Motor neuron (in vitro differentiated cells): ENCODE data around the gene HABP2. TPM values are rescaled to one million over a fixed set of nuclear protein-coding genes. Genes with fewer than 3 reads are reported as not detected.

Experiments
- ATAC-seq, 8 experiments: fragments of 200-7000 bp; cut with Tn5 transposase; replicated peaks in 6 of 8; 2 replicates each; pipeline ENCODE4 v1.8.0; 2021; ENCODE audit warnings: mild to moderate bottlenecking in 8 of 8, moderate library complexity in 8 of 8
- H3K27ac ChIP-seq, 2 donors: fragments of 250-450 bp; sonication (Bioruptor Pico); 2 replicates each; pipeline ENCODE4 v1.9.0; 2021; ENCODE audit warnings: antibody characterized with exemption in 2 of 2, mild to moderate bottlenecking in 2 of 2, moderate library complexity in 1 of 2
- H3K4me1 ChIP-seq, 2 donors: fragments of 250-450 bp; sonication (Bioruptor Pico); replicated peaks in 1 of 2; 2 replicates each; pipeline ENCODE4 v1.6.1; 2021; ENCODE audit warnings: antibody characterized with exemption in 2 of 2, mild to moderate bottlenecking in 2 of 2, moderate library complexity in 1 of 2
- H3K4me3 ChIP-seq, 5 donors: fragments of 250-450 bp; sonication (Bioruptor Pico); 2 replicates each; pipeline ENCODE4 v1.9.0; 2021; ENCODE audit warnings: antibody characterized with exemption in 5 of 5, mild to moderate bottlenecking in 5 of 5, moderate library complexity in 4 of 5
- WGBS, 10 experiments: fragments of 450-650 bp; shearing (Covaris generic); methylation state at CpG; one replicate each; pipeline ENCODE4 v1.0.0; 2022; 5-methylcytosine and 5-hydroxymethylcytosine counted together
- in situ Hi-C, 9 experiments: fragments of 400-800 bp; cut with MboI; loops; one replicate each; pipeline ENCODE4 v1.15.0; 2021; ENCODE audit warnings: low sequenced_read_pairs in 9 of 9, low pct_unique_long_range_greater_than_20kb in 2 of 9; ENCODE audit not compliant: unreplicated experiment in 9 of 9
- total RNA-seq, 8 experiments: library from RNA; unstranded; fragments of 300-600 nt; gene quantifications; 2 replicates each; pipeline versions ENCODE4 v1.2.3 to v1.2.4, GENCODE V29; 2022

The HABP2 gene
- under 1 TPM in 6 of 8 experiments, not detected in 2; 0.05 to 0.28 (median 0.17) TPM for total RNA-seq

DNA sequence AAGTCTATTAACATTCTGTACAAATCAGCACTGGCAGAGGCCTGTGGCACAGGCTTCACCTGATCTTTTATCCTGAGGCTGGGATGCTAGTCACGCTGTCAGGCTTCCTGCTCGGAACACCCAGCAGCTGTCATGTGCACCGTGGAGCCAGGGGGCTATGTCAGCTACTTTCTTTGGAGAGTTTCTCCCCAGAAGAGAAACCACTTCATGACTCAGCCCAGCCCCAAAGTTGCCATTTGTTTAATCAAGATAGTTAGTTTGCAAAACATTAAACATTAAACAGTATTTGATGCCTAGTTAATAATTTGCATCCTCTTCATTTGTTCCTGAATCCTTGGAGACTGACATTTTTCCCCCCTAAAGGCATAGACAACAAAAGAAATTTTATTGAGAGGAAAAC lies at the start of gene HABP2:
Gene HABP2, plus strand, starts transcription at position 353 of the 400 bp plus-strand sequence. CDS start 69 bp downstream, outside the sequence.
- Histone ChIP-seq H3K4me1 (peaks cover 3 to 4% of the 10 kb centered on the region in 2 donors), H3K27ac (no peak within 1 kb of the TSS), H3K4me3 (no peak within 1 kb of the TSS)
- ATAC-seq = peak in 5 of 8 experiments; percentile 41 to 71 (median 52)
- in situ Hi-C loops = no loop called here
- WGBS, 10 experiments = 0 to 83% (median 33%) methylated on average over 1 to 3 of the region's 3 CpGs; no CpG with 5 or more reads in 5 of the 10 experiments

DNA sequence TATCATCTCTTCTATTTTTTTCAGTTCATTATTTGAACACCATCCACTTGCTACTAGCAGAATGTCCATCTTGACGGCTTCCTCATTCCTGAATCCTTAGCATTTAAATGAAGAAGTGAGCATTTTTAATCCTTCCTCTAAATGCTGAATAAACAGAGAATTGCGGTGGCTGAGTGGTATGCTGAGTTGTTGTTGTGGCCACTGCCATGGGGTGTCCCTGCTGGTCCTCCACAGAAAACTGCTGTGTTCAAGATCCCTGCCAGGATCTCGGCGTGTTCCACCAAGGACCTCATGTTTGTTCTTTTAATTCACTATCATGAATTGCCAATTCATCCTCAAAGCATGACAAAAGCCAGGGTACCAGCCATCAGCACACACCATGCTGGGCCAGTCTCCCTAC lies 48.9 kb upstream of the HABP2 start:
- no peak for ATAC-seq
- 49 to 100% (median 83%) methylated on average over 1 to 4 of the region's 4 CpGs; no CpG with 5 or more reads in 2 of the 10 experiments for WGBS, 10 experiments

DNA sequence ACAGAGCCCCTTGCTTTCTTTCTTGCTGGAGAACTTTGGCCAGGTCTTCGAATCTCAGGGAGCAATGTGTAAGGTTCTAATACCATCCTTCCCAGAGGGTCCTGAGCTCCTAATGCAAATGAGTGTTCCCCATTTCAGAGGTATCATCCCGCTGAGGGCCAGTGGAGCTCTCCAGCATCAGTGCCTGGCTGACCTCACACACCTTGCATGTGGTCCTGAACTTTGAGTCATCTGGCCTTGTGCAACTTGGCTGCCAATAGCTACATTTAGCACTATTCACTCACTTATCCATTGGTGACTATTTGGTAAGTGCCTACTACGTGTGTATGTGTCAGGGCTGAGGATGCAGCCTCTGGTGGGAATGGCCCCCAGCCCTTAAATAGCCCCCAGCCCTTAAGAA lies 48.4 kb upstream of the HABP2 start:
- Histone ChIP-seq H3K4me3 (no peak overlapping the region), H3K4me1 (no peaks in the 10 kb centered on the region), H3K27ac (no peak overlapping the region)
- in situ Hi-C loops = loop anchor here in 1 of 9 experiments (25.0 kb wide), 1 partner anchor 317 kb away; no protein-coding TSS in a partner anchor
- no peak for ATAC-seq
- 0 to 73% (median 60%) methylated on average over 1 to 3 of the region's 3 CpGs; no CpG with 5 or more reads in 4 of the 10 experiments for WGBS, 10 experiments

More for the DNA sequence above, 48.9 kb upstream of the HABP2 start:
- in situ Hi-C loops = loop anchor here in 1 of 9 experiments (25.0 kb wide), 1 partner anchor 317 kb away; no protein-coding TSS in a partner anchor
- Histone ChIP-seq H3K4me3 (no peak overlapping the region), H3K4me1 (no peaks in the 10 kb centered on the region), H3K27ac (no peak overlapping the region)

DNA sequence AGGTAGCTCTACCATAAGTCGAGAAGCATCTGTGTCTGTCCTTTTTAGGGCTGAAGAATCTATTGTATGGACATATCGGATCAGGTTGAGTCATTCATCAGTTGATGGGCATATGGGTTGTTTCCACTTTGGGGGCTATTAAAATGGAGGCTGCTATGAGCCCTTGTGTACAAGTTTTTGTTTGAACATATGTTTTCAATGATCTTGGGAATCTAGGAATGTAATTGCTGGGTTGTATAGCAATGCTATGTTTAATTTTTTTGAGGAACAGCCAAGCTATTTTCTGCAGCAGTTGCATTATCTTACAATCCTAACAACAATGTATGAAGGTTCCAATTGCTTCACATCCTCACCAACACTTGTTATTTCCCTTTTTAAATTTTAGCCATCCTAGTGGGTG lies 46.4 kb upstream of the HABP2 start:
- H3K27ac ChIP-seq = no peak overlapping the region
- in situ Hi-C loops = loop anchor here in 1 of 9 experiments (25.0 kb wide), 1 partner anchor 319 kb away; no protein-coding TSS in a partner anchor
- H3K4me3 ChIP-seq = no peak overlapping the region
- ATAC-seq = no peak
- H3K4me1 ChIP-seq = no peaks in the 10 kb centered on the region
- 13 to 90% (median 44%) methylated on average over 1 to 2 of the region's 2 CpGs; no CpG with 5 or more reads in 4 of the 10 experiments for whole genome bisulfite sequencing, 10 experiments

DNA sequence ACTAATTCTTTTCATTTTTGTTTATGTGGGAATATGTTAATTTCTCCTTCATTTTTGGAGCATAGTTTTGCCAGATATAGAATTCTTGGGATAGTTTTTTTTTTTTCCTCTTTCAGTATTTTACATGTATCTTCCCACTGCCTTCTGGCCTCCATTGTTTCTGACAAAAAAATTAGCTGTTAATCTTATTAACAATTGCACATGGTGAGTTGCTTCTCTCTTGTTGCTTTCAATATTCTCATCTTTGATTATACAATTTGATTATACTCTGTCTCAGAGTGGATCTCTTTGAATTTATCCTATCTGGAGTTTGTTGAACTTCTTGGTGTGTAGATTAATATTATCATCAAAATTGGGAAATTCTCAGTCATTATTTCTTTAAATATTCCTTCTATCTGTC lies 41.4 kb upstream of the HABP2 start:
- ATAC-seq = no peak
- H3K27ac ChIP-seq = no peak overlapping the region
- in situ Hi-C loops = loop anchor here in 1 of 9 experiments (25.0 kb wide), 1 partner anchor 324 kb away; no protein-coding TSS in a partner anchor
- H3K4me3 ChIP-seq = no peak overlapping the region
- no peaks in the 10 kb centered on the region for H3K4me1 ChIP-seq

DNA sequence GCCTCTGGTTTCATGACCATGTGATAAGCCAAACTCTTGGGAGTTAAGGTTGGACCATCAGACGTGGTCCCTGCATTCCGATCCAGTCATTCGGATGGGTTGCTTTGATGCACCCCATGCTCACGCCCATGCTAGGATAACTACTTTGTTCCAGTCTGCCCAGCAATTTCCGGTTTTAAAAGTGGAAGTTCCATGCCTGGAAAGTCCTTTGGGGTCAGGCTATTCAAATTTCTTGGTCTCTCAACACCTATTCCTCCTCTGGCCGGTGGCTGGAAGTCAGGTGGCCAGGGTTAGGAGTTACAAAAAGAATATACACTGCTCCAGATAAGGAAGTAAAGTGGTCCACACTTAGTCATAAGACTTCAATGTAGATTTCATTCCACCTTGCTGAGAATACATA lies 37.7 kb upstream of the HABP2 start:
- Histone ChIP-seq H3K4me1 (no peaks in the 10 kb centered on the region), H3K27ac (no peak overlapping the region), H3K4me3 (no peak overlapping the region)
- WGBS, 10 experiments = 0 to 94% (median 40%) methylated on average over 1 to 4 of the region's 6 CpGs; no CpG with 5 or more reads in 3 of the 10 experiments
- in situ Hi-C loops = loop anchor here in 1 of 9 experiments (25.0 kb wide), 1 partner anchor 328 kb away; no protein-coding TSS in a partner anchor
- ATAC-seq = peak in 3 of 8 experiments; percentile 30 to 61 (median 48)

DNA sequence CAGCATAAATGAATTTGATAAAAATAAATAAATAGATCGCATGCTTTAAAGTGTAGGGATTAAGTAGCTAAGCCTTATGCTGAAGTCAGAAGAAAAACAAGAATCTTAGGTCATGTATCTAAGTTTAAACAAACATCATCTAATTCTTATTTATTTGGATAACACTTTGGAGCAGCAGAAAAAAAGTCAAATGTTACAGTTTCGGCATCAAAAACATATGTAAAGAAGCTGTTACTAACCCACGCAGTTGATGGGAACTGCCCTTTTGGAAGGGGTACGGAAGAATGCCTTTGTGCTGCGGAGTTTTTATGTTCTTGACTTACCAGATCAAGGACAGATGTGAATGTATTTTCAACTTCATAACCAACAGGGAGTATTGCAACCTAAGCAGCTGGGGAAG lies 37.3 kb upstream of the HABP2 start:
- peak in 1 of 8 experiments; percentile 14 for ATAC-seq
- Histone ChIP-seq H3K4me3 (no peak overlapping the region), H3K4me1 (no peaks in the 10 kb centered on the region), H3K27ac (no peak overlapping the region)
- WGBS, 10 experiments = 0 to 100% (median 80%) methylated on average over 1 to 5 of the region's 5 CpGs
- in situ Hi-C loops = loop anchor here in 1 of 9 experiments (25.0 kb wide), 1 partner anchor 328 kb away; no protein-coding TSS in a partner anchor

DNA sequence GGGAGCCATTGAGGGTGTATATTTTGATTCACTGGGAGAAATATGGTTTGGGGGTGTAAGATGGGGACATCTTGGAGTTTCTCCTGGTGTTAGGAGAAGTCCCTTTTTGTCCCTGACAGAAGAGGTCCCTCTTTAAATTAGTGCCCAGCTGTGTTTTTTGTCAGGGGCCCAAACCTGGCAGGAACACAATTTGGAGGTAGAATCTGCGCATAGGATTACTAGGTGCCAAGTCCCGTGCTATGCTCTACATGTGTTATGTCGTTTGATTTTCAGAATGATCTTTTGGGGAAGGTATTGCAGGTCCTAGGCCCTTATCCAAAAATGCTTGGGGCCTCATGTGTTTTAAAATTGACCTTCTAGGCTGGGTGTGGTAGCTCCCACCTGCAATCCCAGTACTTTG lies 36.8 kb upstream of the HABP2 start:
- no peaks in the 10 kb centered on the region for H3K4me1 ChIP-seq
- in situ Hi-C loops = loop anchor here in 1 of 9 experiments (25.0 kb wide), 1 partner anchor 329 kb away; no protein-coding TSS in a partner anchor
- no peak for ATAC-seq
- H3K27ac ChIP-seq = no peak overlapping the region
- H3K4me3 ChIP-seq = no peak overlapping the region
- WGBS, 10 experiments = 58 to 100% (median 80%) methylated on average over 1 to 3 of the region's 3 CpGs; no CpG with 5 or more reads in 3 of the 10 experiments

DNA sequence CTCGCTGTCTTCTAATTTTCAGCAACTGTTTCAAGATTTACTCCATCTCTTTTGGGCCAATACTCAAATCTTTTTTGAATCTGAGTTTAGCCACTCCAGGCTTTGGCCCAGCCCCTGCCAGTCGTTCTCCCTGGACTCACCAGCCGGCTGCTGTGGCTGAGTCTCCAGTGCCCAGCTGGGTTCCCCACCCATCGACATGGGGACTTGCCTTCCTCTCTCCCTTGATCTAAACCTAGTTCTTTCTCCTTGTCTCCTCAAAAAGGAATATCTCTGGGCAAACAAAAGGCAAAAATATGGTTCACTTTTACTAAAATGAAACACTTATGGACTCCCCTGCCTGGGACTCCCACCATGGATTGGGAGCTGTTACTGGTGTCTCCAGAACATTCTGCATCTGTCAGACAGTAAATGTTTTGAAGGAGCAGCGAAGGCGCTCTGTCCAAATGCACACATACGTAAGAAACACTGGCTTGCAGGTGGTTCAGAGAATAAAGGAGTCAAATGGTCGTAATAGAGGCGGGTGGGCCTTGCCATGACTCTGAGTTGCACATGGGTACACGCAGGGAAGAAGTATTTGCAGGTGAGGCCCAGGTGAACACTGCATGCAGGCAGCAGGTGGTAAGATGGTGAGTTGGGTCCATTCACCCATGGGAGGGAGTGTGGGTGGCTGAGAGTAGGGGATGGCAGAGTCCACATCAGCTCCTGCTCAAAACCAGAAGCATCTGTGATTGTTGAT lies 35.5 kb upstream of the HABP2 start:
- no peak for ATAC-seq
- Histone ChIP-seq H3K4me3 (no peak overlapping the region), H3K27ac (no peak overlapping the region), H3K4me1 (no peaks in the 10 kb centered on the region)
- in situ Hi-C loops = loop anchor here in 1 of 9 experiments (25.0 kb wide), 1 partner anchor 330 kb away; no protein-coding TSS in a partner anchor
- 68 to 100% (median 92%) methylated on average over 2 to 5 of the region's 10 CpGs; no CpG with 5 or more reads in 1 of the 10 experiments for whole genome bisulfite sequencing, 10 experiments

DNA sequence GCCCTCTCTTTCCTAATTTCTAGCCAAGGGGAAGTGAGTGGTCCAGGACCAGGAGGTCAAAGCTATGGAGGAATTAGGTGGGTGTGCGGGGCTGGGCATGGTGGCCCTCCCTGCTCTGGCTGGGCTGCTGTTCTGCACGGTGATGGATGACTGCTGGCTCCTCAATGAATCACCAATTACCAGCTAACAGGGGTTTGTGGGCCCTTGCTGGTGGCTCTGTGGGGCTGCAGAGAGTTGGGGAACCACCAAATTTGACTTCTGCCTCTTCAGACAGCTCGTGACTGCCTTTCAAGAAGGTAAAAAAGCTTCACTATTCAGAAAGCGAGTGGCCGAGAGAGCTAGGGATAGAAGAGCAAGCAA lies 35.0 kb upstream of the HABP2 start:
- ATAC-seq = no peak

DNA sequence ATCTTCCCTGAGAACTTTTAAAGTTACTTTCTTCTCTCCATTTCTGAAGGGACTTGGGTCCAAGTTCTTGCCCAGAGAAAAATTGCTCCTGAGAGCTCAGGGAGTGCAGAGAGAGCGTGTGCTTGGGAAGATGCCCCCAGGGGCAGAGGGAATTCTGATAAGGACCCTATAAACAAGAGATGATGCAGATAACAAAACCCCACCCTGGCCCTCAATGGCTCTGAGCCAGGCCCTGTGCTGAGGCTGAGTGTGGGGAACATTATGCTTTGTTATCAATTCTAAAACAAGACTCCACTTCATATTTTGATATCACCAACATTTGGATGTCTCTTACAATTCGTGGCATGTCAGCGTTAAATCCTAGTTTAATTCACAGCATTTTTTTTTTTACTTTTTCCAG lies 34.4 kb upstream of the HABP2 start:
- no peak for ATAC-seq
- no peak overlapping the region for H3K4me3 ChIP-seq
- in situ Hi-C loops = loop anchor here in 1 of 9 experiments (25.0 kb wide), 1 partner anchor 331 kb away; no protein-coding TSS in a partner anchor
- 69 to 100% (median 90%) methylated on average over 1 to 3 of the region's 3 CpGs; no CpG with 5 or more reads in 3 of the 10 experiments for WGBS, 10 experiments
- H3K4me1 ChIP-seq = no peaks in the 10 kb centered on the region
- no peak overlapping the region for H3K27ac ChIP-seq

More for the DNA sequence above, 35.0 kb upstream of the HABP2 start:
- Histone ChIP-seq H3K4me1 (no peaks in the 10 kb centered on the region), H3K27ac (no peak overlapping the region), H3K4me3 (no peak overlapping the region)
- WGBS, 10 experiments = 0 to 92% (median 50%) methylated on average over 1 to 5 of the region's 5 CpGs; no CpG with 5 or more reads in 4 of the 10 experiments
- in situ Hi-C loops = loop anchor here in 1 of 9 experiments (25.0 kb wide), 1 partner anchor 331 kb away; no protein-coding TSS in a partner anchor

DNA sequence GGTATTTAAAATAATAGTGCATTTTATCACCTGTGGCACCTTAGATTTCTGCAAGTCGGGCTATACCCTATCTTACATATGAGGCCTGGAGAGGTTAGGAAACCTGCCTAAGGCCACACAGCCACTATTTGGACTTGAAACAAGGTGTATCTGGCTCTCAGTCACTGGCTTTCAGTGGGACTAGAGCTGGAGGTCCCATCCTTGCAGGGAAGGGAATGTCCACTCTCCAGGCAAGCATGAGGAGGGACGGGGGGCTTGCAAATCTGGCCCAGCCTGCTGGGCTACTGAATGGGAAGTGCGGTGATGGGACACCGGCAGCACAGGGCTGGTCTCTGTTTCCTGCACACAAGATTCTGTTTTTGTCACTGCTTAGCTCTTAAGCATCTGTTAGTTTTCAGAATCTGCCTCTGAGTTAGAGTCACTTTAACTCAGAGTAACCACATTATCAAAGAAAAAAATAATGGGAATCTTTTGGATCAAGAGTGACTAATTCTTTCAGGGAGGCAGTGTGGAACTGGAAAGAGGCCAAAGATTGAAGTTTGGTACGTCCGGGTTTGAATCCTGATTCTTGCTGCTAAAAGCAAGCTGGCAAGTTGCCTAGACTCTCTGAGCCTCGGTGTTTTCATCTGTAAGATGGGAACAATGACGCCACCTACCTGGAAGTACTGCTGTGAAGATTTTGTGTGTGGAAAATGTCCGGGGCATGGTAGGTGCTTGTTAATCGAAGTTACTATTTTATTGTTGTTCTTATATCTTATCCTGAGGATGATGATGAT lies 33.8 kb upstream of the HABP2 start:
- ATAC-seq = no peak
- Histone ChIP-seq H3K4me3 (no peak overlapping the region), H3K27ac (no peak overlapping the region), H3K4me1 (no peaks in the 10 kb centered on the region)
- 44 to 100% (median 85%) methylated on average over 4 to 9 of the region's 10 CpGs; no CpG with 5 or more reads in 2 of the 10 experiments for WGBS, 10 experiments
- in situ Hi-C loops = loop anchor here in 1 of 9 experiments (25.0 kb wide), 1 partner anchor 332 kb away; no protein-coding TSS in a partner anchor
